GM18873 (cell line): ENCODE results near the gene ZFY.
"Not testable (repeated sequence)": the region's sequence is repeated elsewhere in the genome, so short reads cannot be mapped to it uniquely, and the experiment has no call there.

Source experiments
- ATAC-seq: cut with Tn5 transposase; IDR thresholded peaks from one replicate; pipeline ENCODE4 v1.9.1; 2021; ENCODE audit warnings: mild to moderate bottlenecking, moderate library complexity, moderate number of reproducible peaks; ENCODE audit not compliant: unreplicated experiment, low FRiP score

ZFY gene

GRCh38 chrY:2972708-2973107 is 37.5 kb downstream of the ZFY start:
- ATAC-seq: no peak

- ATAC-seq: no peak
These were observed 38.0 kb downstream of the ZFY start for GRCh38 chrY:2973110-2973751.

GRCh38 chrY:2979283-2979682 is 44.1 kb downstream of the ZFY start:
- ATAC-seq: no peak

- ATAC-seq: no peak
These were observed 49.3 kb downstream of the ZFY start for GRCh38 chrY:2984491-2984890.

- not testable (repeated sequence) for ATAC-seq
These were observed 52.0 kb downstream of the ZFY start for GRCh38 chrY:2987178-2987577.

GRCh38 chrY:2997369-2997768 is 62.2 kb downstream of the ZFY start:
- not testable (repeated sequence) for ATAC-seq

GRCh38 chrY:3002190-3002589 is 67.0 kb downstream of the ZFY start:
- no peak for ATAC-seq

- no peak for ATAC-seq
These were observed 67.7 kb downstream of the ZFY start for GRCh38 chrY:3002680-3003515.

- ATAC-seq: no peak
These were observed 68.3 kb downstream of the ZFY start for GRCh38 chrY:3003516-3003830.

- no peak for ATAC-seq
These were observed 68.7 kb downstream of the ZFY start for GRCh38 chrY:3003846-3004245.

- ATAC-seq: not testable (repeated sequence)
These were observed 70.8 kb downstream of the ZFY start for GRCh38 chrY:3006031-3006430.

- no peak for ATAC-seq
These were observed 72.8 kb downstream of the ZFY start for GRCh38 chrY:3007967-3008366.

- no peak for ATAC-seq
These were observed 77.0 kb downstream of the ZFY start for GRCh38 chrY:3012226-3012625.

- no peak for ATAC-seq
These were observed 81.4 kb downstream of the ZFY start for GRCh38 chrY:3016594-3016993.

- ATAC-seq: no peak
These were observed 83.4 kb downstream of the ZFY start for GRCh38 chrY:3018546-3018945.

GRCh38 chrY:3019584-3019983 is 84.4 kb downstream of the ZFY start:
- no peak for ATAC-seq

GRCh38 chrY:3021176-3021575 is 86.0 kb downstream of the ZFY start:
- ATAC-seq: no peak

- ATAC-seq: no peak
These were observed 88.4 kb downstream of the ZFY start for GRCh38 chrY:3023606-3024005.

- no peak for ATAC-seq
These were observed 90.2 kb downstream of the ZFY start for GRCh38 chrY:3025357-3025756.
